ENCODE data around the gene RANBP1. TPM values are rescaled to one million over a fixed set of nuclear protein-coding genes. Genes with fewer than 3 reads are reported as not detected.

Gene RANBP1
- total RNA-seq, 6 donors from 2014 or later: 55.3 to 154 (median 87.8) TPM

DNA sequence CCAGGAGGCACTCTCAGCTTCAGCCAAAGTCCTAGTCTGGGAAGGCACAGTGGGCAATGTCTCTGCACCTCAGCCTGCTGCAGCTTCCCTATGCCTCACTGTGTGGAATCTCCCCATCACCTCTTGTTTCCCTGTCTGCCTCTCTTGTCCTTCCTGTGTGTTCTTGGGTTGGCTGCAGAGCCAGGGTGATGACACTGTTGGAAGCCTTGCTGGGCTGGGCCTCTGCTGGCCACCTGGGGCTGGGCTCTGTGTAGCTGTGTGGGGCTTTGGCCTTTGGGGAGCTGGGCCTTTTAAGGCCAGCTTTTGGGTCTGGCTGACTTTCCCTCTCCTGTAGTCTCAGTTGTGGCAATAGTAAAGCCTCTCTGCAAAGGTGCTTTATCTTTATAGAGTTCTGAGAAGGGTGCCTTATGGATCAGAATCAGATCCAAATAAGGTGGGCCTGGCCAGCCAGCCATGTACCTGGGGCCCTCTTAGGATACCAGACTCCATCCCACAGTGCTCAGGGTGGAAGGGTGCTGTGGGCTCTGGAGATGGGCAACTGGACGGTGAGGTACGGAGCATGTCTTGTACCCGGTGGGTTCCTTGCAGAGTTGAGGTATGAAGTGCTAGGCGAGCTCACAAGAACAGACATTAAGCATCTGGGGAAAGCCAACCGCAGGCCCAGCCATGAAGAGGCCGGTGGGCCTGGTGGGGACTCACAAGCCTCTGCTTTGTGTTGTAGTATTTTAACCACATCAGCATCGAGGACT, 10.3 kb upstream of the RANBP1 start:
- Histone ChIP-seq H3K9me3 (no peaks in the 10 kb centered on the region), H3K4me1 (no peaks in the 10 kb centered on the region), H3K27ac (no peak overlapping the region), H3K4me3 (no peak overlapping the region), H3K36me3 (peaks cover 31 to 95% (median 71%) of the 10 kb centered on the region in 4 donors), H3K27me3 (no peaks in the 10 kb centered on the region)
- WGBS, 2 donors: 97 to 100% methylated on average over 7 of the region's 7 CpGs
- ATAC-seq (ENCODE audit: low FRiP score in 2 of 2) (no peak), DNase-seq (peak in 1 of 2 donors; percentile 15)
- TF ChIP-seq POLR2AphosphoS5 (IDR thresholded peaks at IDR 0.05) (no peak), POLR2A (IDR thresholded peaks at IDR 0.05) (no peak), EP300 (IDR thresholded peaks at IDR 0.05) (no peak)
- TF ChIP-seq, protein P1, sequence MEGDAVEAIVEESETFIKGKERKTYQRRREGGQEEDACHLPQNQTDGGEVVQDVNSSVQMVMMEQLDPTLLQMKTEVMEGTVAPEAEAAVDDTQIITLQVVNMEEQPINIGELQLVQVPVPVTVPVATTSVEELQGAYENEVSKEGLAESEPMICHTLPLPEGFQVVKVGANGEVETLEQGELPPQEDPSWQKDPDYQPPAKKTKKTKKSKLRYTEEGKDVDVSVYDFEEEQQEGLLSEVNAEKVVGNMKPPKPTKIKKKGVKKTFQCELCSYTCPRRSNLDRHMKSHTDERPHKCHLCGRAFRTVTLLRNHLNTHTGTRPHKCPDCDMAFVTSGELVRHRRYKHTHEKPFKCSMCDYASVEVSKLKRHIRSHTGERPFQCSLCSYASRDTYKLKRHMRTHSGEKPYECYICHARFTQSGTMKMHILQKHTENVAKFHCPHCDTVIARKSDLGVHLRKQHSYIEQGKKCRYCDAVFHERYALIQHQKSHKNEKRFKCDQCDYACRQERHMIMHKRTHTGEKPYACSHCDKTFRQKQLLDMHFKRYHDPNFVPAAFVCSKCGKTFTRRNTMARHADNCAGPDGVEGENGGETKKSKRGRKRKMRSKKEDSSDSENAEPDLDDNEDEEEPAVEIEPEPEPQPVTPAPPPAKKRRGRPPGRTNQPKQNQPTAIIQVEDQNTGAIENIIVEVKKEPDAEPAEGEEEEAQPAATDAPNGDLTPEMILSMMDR (IDR thresholded peaks at IDR 0.05): no peak

DNA sequence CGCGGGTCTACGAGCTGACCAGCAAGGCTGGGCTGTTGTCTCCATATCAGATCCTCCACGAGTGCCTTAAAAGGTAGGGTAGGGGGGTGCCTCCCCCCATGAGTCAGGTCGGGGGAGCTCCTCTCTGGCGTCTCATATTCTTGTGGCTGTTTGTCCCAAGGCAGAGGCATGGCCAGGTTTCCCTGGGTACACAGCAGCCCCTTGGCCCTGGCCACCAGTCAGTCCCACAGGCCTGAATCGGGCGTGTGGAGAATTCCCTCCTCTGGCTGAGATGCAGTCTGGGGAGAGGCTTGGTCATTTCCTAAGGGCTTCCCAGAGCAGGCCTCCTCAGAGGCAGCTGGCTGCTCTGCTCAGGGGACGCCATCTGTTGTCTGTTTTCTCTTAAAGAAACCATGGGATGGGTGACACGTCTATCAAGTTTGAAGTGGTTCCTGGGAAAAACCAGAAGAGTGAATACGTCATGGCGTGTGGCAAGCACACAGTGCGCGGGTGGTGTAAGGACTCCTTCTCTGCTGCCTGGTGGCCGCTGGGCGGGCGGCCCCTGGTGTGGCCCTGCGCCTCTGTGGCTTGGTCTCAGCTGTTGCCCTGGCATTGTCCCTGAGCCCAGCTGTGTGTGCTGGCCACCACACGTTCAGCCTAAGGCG, 9.6 kb upstream of the RANBP1 start:
- H3K36me3 ChIP-seq: peaks cover 27 to 95% (median 67%) of the 10 kb centered on the region in 4 donors
- ATAC-seq (ENCODE audit: low FRiP score in 2 of 2) (no peak), DNase-seq (no peak)
- H3K4me3 ChIP-seq: no peak overlapping the region
- WGBS, 2 donors: 88 to 89% methylated on average over 16 to 20 of the region's 20 CpGs
- no peaks in the 10 kb centered on the region for H3K27me3 ChIP-seq
- TF ChIP-seq POLR2A (IDR thresholded peaks at IDR 0.05): no peak
- TF ChIP-seq, protein P1 (IDR thresholded peaks at IDR 0.05): no peak
- no peak for TF ChIP-seq POLR2AphosphoS5 (IDR thresholded peaks at IDR 0.05)
- TF ChIP-seq EP300 (IDR thresholded peaks at IDR 0.05): no peak
- no peaks in the 10 kb centered on the region for H3K4me1 ChIP-seq
- H3K9me3 ChIP-seq: no peaks in the 10 kb centered on the region
- no peak overlapping the region for H3K27ac ChIP-seq

DNA sequence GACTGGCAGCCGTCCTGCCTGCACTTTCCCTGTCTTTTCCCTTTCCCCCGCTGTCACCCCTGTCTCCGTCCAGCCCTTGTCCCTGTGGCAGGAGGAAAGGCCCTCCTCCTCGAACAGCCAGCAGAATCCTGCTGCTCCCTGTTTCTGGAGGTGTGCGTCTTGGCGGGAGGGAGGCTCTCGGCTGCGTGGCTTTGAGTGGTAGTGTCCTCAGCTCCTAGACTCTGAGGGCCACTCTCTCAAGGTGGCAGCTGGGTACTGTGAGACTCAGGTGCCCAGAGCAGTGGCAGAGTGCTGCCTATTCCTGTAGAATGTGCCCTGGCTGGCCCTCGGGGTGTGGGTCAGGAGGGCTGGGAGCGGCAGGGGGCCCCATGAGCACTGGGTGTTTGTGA, 9.1 kb upstream of the RANBP1 start:
- H3K4me3 ChIP-seq: no peak overlapping the region
- no peak overlapping the region for H3K27ac ChIP-seq
- no peak for ATAC-seq (ENCODE audit: low FRiP score in 2 of 2)
- WGBS, 2 donors: 97 to 100% methylated on average over 3 to 6 of the region's 10 CpGs
- H3K36me3 ChIP-seq: peaks cover 27 to 95% (median 67%) of the 10 kb centered on the region in 4 donors
- H3K9me3 ChIP-seq: no peaks in the 10 kb centered on the region
- H3K27me3 ChIP-seq: no peaks in the 10 kb centered on the region
- peak in 1 of 2 donors; percentile 46 for DNase-seq
- TF ChIP-seq EP300 (IDR thresholded peaks at IDR 0.05) (no peak), POLR2AphosphoS5 (IDR thresholded peaks at IDR 0.05) (no peak), POLR2A (IDR thresholded peaks at IDR 0.05) (no peak)
- TF ChIP-seq, protein P1 (IDR thresholded peaks at IDR 0.05): no peak
- H3K4me1 ChIP-seq: no peaks in the 10 kb centered on the region

DNA sequence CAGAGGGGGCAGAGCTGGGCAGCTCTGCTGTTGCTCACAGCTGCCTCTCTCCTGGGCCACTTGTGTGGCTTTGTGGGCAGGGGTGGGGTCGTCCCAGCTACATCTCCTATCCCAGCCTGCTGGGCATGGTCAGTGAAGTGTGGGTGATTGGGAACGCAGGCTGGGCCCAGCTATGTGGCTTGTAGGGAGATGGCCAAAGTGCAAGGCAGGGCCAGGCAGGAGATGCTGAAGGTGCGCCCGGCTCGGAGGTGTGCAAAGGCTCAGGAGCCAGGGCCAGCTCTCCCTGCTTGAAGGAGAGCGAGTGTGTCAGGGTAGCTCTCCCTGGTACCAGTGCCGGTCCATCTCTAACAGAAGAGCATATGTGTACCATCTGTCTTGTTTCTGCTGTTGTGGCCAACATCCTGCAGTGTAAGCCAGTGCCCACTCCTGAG, 8.4 kb upstream of the RANBP1 start:
- TF ChIP-seq, protein P1 (IDR thresholded peaks at IDR 0.05): no peak
- TF ChIP-seq EP300 (IDR thresholded peaks at IDR 0.05): no peak
- TF ChIP-seq POLR2AphosphoS5 (IDR thresholded peaks at IDR 0.05): no peak
- no peak for TF ChIP-seq POLR2A (IDR thresholded peaks at IDR 0.05)
- 93% methylated on average over 7 of the region's 7 CpGs for WGBS, 2 donors
- DNase-seq (peak in 1 of 2 donors; percentile 32), ATAC-seq (ENCODE audit: low FRiP score in 2 of 2) (no peak)
- H3K27me3 ChIP-seq: no peaks in the 10 kb centered on the region
- no peaks in the 10 kb centered on the region for H3K9me3 ChIP-seq
- no peak overlapping the region for H3K4me3 ChIP-seq
- peaks cover 27 to 95% (median 73%) of the 10 kb centered on the region in 4 donors for H3K36me3 ChIP-seq
- H3K4me1 ChIP-seq: no peaks in the 10 kb centered on the region
- H3K27ac ChIP-seq: no peak overlapping the region
